ENCODE measurements around the gene MAGOH.

MAGOH gene

GRCh38 chr1:53183095-53183990 is 55.0 kb downstream of the MAGOH start:
- no peak for DNase-seq

GRCh38 chr1:53182716-53183094 is 55.6 kb downstream of the MAGOH start:
- DNase-seq, result no peak

GRCh38 chr1:53182111-53182593 is 56.2 kb downstream of the MAGOH start:
- peak; percentile 19 for DNase-seq

GRCh38 chr1:53180951-53181350 is 57.4 kb downstream of the MAGOH start:
- DNase-seq, result no peak

GRCh38 chr1:53180226-53180625 is 58.1 kb downstream of the MAGOH start:
- no peak for DNase-seq
